Activated T-cell treated with anti-CD3 and anti-CD28 coated beads, Interleukin-2, amount 50 U/mL, for 4 hours (primary cell): ENCODE data around the gene HSPB7. TPM values are rescaled to one million over a fixed set of nuclear protein-coding genes. Genes with fewer than 3 reads are reported as not detected.

ENCODE experiments used
- total RNA-seq, 3 donors: library from RNA; stranded (reverse); gene quantifications; one replicate each; pipeline ENCODE4 v1.2.1, GENCODE V29; 2021

Gene HSPB7
- total RNA-seq, 3 donors from 2014 or later = 0.16 to 0.43 (median 0.24) TPM

Other genes starting within 250 kb of the HSPB7 start
- 1 to 10 TPM; 1.2 to 2.1 (median 1.7) TPM for gene UQCRHL, start 210.4 kb downstream of the HSPB7 start, total RNA-seq
- gene SPEN, start 170.3 kb downstream of the HSPB7 start, total RNA-seq = 10 to 100 TPM; 80.4 to 85.2 (median 82.1) TPM
- gene ZBTB17, start 41.9 kb downstream of the HSPB7 start, total RNA-seq = 10 to 100 TPM; 74.2 to 86.9 (median 81.1) TPM
- not detected for gene SRARP, start 13.8 kb downstream of the HSPB7 start, total RNA-seq
- gene CLCNKA, start 4.0 kb upstream of the HSPB7 start, total RNA-seq = not detected
- not detected for gene CLCNKB, start 25.7 kb upstream of the HSPB7 start, total RNA-seq
- under 1 TPM in 2 of 3 donors, not detected in 1; 0.20 to 0.24 TPM for gene FAM131C, start 55.6 kb upstream of the HSPB7 start, total RNA-seq
- gene EPHA2, start 138.0 kb upstream of the HSPB7 start, total RNA-seq = under 1 TPM; 0.29 to 0.35 (median 0.33) TPM
- 10 to 100 TPM; 10.6 to 16.6 (median 11.1) TPM for gene ARHGEF19, start 194.6 kb upstream of the HSPB7 start, total RNA-seq
- 1 to 10 TPM; 5.0 to 7.1 (median 6.5) TPM for gene CPLANE2, start 219.1 kb upstream of the HSPB7 start, total RNA-seq